GM12864 (cell line): Measurements from ENCODE around the gene CUBN.

Experiments
- DNase-seq: peaks from one replicate; pipeline ENCODE4 v3.0.0-alpha.2; 2011; ENCODE audit warnings: low read depth
- H3K4me3 ChIP-seq: 2 replicates; pipeline ENCODE4 v1.5.1; 2011; ENCODE audit warnings: mild to moderate bottlenecking, low read depth, low read length, control low read depth
- CTCF ChIP-seq: IDR thresholded peaks from 2 replicates; pipeline ENCODE4 v1.5.1; 2011; ENCODE audit warnings: low read depth, mild to moderate bottlenecking, moderate library complexity, low read length, control low read depth, inconsistent platforms; ENCODE audit errors: missing control alignments

Gene CUBN

DNA sequence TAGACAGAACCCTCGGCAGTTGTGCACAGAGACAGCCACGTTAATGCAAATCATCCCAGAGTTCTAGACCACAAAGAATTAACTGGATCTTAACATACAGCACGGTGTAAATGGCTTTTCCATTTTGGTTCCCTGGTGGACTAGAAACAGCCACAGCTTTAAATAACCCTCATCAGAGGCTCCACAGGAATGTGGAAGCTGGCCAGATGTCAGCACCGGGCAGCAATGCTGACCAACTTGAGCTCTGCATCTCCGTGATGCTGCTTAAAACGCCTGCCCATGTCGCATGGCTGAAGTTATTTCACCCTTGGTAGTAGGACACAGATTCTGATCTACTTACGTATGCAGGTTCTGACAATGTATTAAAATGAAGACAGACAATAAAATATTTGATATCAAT, 336.9 kb downstream of the CUBN start:
- TF ChIP-seq CTCF: no peak
- no peak overlapping the region for H3K4me3 ChIP-seq
- no peak for DNase-seq

DNA sequence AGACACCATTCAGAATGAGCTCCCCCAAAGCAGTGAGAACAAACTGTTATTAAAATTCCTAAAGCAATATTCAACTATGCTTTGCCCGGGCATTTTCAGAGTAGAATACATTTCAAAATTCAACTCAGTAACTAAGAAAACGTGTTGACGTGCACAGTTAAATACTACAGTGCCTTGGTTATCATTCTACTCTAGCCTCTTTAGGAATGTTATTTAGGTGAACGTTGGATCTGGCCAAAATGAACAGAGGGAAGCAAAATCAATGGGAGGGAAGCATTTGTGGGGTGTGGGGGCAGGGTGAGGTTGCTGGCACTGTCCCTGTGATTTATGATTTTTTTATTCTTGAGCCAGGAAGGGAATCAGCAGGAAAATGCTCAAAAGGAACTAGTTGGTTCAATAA, 339.8 kb downstream of the CUBN start:
- DNase-seq: no peak
- no peak overlapping the region for H3K4me3 ChIP-seq
- TF ChIP-seq CTCF: no peak

- TF ChIP-seq CTCF: no peak
- H3K4me3 ChIP-seq: no peak overlapping the region
- no peak for DNase-seq
These were observed 340.4 kb downstream of the CUBN start for GRCh38 chr10:16789261-16789660.

- DNase-seq: no peak
- no peak overlapping the region for H3K4me3 ChIP-seq
- TF ChIP-seq CTCF: no peak
These were observed 340.8 kb downstream of the CUBN start for GRCh38 chr10:16788778-16789177.

DNA sequence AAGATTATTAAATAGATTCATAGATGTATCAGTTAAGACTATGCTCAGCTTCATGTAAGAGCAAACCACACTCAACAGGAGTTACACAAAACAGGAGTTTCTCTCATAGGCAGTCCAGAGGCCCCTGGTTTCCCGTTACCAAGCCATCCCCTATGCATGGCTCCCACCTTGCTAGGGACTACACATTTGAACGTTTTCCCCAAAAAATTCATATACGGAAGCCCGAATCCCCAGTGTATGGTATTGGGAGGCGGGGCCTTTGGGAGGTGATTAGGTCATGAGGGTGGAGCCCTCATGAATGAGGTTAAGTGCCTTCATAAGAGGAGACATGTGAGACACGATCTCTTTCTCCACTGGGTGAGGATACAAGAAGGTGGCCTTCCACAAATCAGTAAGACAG, 341.5 kb downstream of the CUBN start:
- no peak for TF ChIP-seq CTCF
- H3K4me3 ChIP-seq: no peak overlapping the region
- DNase-seq: no peak

GRCh38 chr10:16787361-16787791, 342.2 kb downstream of the CUBN start:
- TF ChIP-seq CTCF: no peak
- H3K4me3 ChIP-seq: no peak overlapping the region
- no peak for DNase-seq

GRCh38 chr10:16780338-16780880, 349.2 kb downstream of the CUBN start:
- H3K4me3 ChIP-seq: no peak overlapping the region
- no peak for TF ChIP-seq CTCF
- DNase-seq: no peak
